Measurements from ENCODE around the gene SYNGR1.

Gene SYNGR1

DNA sequence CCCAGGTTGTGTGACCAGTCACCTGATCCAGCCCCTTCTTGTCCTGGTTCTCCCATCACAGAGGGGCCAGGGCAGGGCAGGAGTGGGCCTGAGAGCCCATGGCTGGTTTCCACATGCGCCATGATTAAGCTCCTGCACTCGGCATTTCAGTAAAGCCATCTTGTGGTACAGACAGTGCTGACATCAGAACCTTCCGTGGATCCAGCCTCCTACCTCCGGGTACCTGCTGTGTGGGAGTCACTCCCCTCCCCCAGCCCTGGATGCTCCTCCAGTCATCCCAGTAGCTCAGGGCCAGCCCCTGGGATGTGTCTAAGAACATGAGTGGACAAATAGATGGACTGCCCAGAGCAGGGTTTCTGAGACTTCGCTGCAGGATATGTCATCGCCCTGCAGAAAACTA is 84.9 kb downstream of the SYNGR1 start:
- Histone ChIP-seq H3K27me3 (ENCODE audit: control insufficient read depth, insufficient read depth, low read length) (no peaks in the 10 kb centered on the region), H3K4me1 (ENCODE audit: control insufficient read depth, insufficient read depth, low read length) (peaks cover 18% of the 10 kb centered on the region), H3K27ac (ENCODE audit: low read depth, low read length) (no peak overlapping the region), H3K4me3 (ENCODE audit: low read length) (no peak overlapping the region), H3K36me3 (ENCODE audit: control insufficient read depth, insufficient read depth, low read length) (peaks cover 14% of the 10 kb centered on the region), H3K9ac (ENCODE audit: low read length) (no peak overlapping the region)
